ENCODE results near the gene ABCC6. TPM values are rescaled to one million over a fixed set of nuclear protein-coding genes. Genes with fewer than 3 reads are reported as not detected.

ABCC6 gene
- total and polyA plus RNA-seq, 12 donors, result 0.17 to 3.8 (median 1.0) TPM

DNA sequence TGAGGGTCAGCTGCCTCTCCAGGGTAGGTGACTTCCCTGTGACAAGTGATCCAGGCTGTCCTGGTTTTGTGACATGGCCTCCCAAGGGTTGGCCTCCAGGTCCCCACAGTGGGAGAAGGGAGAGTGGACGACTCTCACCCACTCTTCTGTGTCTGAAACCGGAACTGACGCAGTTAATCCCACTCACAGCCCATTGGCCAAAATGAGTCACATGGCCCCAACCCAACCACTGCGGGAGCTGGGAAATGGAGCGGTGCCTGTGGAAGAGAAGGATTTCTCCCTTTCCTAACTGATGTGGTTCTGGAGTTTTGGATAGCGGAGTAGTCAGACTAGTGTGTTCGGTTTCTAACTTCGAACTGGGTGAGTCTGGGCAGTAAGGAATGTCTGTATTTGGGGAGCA lies 79.4 kb downstream of the ABCC6 start:
- WGBS, 2 donors, result 88 to 91% methylated on average over 8 of the region's 8 CpGs
- peak overlapping the region in 1 of 10 donors; percentile 25 for H3K27ac ChIP-seq
- no peaks in the 10 kb centered on the region for H3K9me3 ChIP-seq
- peaks cover 0 to 64% (median 21%) of the 10 kb centered on the region in 9 donors for H3K36me3 ChIP-seq
- intact Hi-C loops (cut with DNase I), result no loop called here
- no peak for DNase-seq
- H3K4me1 ChIP-seq, result peaks cover 0 to 4% (median 0%) of the 10 kb centered on the region in 9 donors
- H3K27me3 ChIP-seq, result no peaks in the 10 kb centered on the region
- no peak for ATAC-seq
- no peak overlapping the region for H3K4me3 ChIP-seq
- TF ChIP-seq, protein P1, sequence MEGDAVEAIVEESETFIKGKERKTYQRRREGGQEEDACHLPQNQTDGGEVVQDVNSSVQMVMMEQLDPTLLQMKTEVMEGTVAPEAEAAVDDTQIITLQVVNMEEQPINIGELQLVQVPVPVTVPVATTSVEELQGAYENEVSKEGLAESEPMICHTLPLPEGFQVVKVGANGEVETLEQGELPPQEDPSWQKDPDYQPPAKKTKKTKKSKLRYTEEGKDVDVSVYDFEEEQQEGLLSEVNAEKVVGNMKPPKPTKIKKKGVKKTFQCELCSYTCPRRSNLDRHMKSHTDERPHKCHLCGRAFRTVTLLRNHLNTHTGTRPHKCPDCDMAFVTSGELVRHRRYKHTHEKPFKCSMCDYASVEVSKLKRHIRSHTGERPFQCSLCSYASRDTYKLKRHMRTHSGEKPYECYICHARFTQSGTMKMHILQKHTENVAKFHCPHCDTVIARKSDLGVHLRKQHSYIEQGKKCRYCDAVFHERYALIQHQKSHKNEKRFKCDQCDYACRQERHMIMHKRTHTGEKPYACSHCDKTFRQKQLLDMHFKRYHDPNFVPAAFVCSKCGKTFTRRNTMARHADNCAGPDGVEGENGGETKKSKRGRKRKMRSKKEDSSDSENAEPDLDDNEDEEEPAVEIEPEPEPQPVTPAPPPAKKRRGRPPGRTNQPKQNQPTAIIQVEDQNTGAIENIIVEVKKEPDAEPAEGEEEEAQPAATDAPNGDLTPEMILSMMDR (IDR thresholded peaks at IDR 0.05), result no peak

DNA sequence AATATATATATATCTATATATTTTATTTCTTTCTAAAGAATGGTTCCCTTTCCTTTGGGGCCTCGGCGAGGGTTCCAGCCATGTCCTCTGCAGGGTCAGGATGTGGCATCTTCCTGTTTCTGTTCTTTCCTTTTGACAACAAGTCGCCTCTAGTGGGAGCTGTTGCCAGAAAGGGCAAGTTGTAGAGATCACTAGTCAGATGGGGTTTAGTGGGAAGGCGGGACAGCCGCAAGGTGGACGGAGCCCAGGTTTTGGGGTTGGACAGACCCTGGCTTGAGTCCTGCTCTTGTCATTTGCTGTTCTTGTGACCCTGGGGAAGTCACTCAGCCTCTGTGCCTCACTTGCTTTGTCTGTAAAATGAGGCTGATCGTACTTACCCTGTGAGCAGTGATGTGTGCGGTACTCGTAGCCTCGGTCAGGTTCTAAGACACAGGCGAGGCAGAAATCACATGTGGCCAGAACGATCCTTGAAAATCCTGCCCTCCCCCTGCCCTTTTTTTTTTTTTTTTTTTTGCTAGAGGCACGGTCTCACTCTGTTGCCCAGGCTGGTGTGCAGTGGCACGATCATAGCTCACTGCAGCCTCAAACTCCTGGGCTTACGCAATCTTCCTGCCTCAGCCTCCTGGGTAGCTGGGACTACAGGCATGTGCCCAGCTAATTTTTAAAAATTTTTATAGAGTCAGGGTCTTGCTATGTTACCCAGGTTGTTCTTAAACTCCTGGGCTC lies 80.1 kb downstream of the ABCC6 start:
- ATAC-seq (no peak), DNase-seq (no peak)
- WGBS, 2 donors, result 90 to 91% methylated on average over 15 of the region's 15 CpGs
- TF ChIP-seq, protein P1 (IDR thresholded peaks at IDR 0.05), result peak in 5 of 9 donors; percentile 17 to 43 (median 23)
- no peaks in the 10 kb centered on the region for H3K9me3 ChIP-seq
- peaks cover 0 to 4% (median 0%) of the 10 kb centered on the region in 9 donors for H3K4me1 ChIP-seq
- no peaks in the 10 kb centered on the region for H3K27me3 ChIP-seq
- peaks cover 0 to 71% (median 28%) of the 10 kb centered on the region in 9 donors for H3K36me3 ChIP-seq
- no peak overlapping the region for H3K27ac ChIP-seq
- intact Hi-C loops (cut with DNase I), result no loop called here
- H3K4me3 ChIP-seq, result no peak overlapping the region

DNA sequence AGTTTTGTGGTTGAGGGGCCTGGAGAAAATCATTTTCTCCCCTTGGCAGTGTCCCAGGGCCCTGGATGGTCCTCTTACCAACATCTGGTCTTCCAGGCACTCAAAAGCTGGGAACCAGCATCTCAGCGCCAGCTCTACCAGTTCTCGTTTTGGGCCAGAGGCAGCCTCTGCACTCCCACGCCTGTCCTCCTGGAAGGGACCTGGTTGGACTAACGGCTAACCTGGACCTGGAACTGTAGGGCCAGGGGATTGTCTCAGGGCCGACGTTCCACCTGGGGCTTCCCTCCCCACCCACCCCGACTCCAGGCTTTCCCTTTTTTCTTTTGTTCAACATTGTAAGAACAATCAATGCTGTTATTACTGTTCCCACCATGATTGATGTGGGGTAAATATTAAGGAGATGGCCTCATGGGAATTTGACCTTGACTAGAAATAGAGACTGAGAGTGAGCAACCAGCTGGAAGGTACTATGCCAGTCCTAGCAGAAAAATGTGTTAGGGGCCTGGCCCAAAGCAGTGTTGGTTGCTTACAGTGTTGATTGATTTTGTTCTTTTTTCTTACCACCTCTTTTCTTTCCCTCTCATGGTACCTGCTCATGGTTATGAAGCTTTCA lies 81.4 kb downstream of the ABCC6 start:
- peaks cover 0 to 84% (median 34%) of the 10 kb centered on the region in 9 donors for H3K36me3 ChIP-seq
- WGBS, 2 donors, result 76 to 88% methylated on average over 7 of the region's 7 CpGs
- intact Hi-C loops (cut with DNase I), result no loop called here
- H3K4me3 ChIP-seq, result no peak overlapping the region
- no peaks in the 10 kb centered on the region for H3K9me3 ChIP-seq
- H3K27ac ChIP-seq, result no peak overlapping the region
- TF ChIP-seq, protein P1 (IDR thresholded peaks at IDR 0.05), result no peak
- H3K4me1 ChIP-seq, result peaks cover 0 to 4% (median 0%) of the 10 kb centered on the region in 9 donors
- H3K27me3 ChIP-seq, result no peaks in the 10 kb centered on the region
- ATAC-seq (no peak), DNase-seq (no peak)

DNA sequence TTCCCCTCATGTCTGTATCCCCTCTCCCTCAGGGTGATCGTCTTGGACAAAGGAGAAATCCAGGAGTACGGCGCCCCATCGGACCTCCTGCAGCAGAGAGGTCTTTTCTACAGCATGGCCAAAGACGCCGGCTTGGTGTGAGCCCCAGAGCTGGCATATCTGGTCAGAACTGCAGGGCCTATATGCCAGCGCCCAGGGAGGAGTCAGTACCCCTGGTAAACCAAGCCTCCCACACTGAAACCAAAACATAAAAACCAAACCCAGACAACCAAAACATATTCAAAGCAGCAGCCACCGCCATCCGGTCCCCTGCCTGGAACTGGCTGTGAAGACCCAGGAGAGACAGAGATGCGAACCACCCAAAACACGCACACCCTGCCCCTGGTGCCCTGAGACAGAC lies 82.2 kb downstream of the ABCC6 start:
- no peak for DNase-seq
- H3K36me3 ChIP-seq, result peaks cover 0 to 90% (median 37%) of the 10 kb centered on the region in 9 donors
- intact Hi-C loops (cut with DNase I), result no loop called here
- peaks cover 0 to 3% (median 0%) of the 10 kb centered on the region in 9 donors for H3K4me1 ChIP-seq
- no peak overlapping the region for H3K4me3 ChIP-seq
- H3K9me3 ChIP-seq, result no peaks in the 10 kb centered on the region
- no peak for ATAC-seq
- no peaks in the 10 kb centered on the region for H3K27me3 ChIP-seq
- no peak overlapping the region for H3K27ac ChIP-seq
- WGBS, 2 donors, result 97 to 98% methylated on average over 11 of the region's 11 CpGs
- TF ChIP-seq, protein P1 (IDR thresholded peaks at IDR 0.05), result no peak
